ELR (cell line): Measurements from ENCODE around the gene FAM47E.
"Not testable (repeated sequence)": the region's sequence is repeated elsewhere in the genome, so short reads cannot be mapped to it uniquely, and the experiment has no call there.

Experiments
- DNase-seq: peaks from one replicate; pipeline ENCODE4 v3.0.0-alpha.2; 2015; ENCODE audit warnings: low read depth

FAM47E gene

DNA sequence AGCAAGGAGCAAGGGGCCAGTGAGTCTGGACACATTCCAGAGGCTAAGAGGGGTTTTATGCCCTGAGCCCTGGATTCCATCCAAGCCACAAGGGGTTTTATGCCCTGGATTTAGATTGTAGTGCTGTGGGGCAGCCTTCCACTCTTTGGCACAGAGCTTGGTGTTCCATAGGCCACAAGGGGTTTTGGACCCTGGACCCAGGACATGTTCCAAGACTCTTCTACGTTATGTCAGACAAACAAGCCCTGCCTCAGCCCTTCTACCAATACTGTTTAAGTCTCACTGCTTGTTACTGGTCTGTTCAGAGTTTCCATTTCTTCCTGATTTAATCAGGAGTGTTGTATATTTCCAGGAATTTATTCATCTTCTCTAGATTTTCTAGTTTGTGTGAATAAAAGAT, 25.1 kb upstream of the FAM47E start:
- no peak for DNase-seq

DNA sequence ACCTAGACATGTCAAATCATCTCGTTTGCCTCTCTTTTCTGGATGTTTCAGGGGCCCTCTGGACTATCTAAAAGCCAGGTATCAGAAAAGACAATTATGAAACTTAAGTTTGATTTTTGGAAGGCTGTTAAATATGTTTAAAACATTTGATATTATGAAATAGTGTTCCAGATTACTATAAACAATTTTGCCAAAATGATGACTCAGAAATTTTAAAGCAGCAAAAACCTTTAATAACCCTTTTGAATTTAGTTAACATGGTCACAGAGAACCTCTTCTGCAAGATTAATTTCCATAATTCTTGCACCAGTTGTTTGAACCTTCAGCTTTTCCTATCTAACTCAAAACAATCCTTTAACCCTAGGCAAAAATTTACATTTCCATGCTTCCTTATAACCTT, 18.8 kb upstream of the FAM47E start:
- no peak for DNase-seq

DNA sequence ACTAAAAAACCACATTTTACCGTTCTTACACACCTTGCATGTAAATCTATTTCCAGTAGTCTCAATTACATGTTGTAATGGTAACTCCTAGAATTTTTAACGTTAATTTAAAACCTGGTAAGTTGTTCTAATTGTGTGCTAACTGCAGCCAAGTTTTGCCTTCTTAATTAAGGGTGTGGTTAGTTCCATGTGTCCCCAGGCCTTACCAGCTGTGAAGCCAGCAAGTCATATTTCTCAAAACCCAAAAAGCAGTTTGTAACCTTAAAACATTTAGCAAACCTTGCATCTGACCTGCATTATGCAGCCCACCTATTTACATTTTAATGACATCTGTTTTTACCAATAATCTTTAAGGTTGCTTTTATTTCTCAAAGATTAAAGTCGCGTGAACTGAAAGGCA, 18.4 kb upstream of the FAM47E start:
- DNase-seq, result no peak

DNA sequence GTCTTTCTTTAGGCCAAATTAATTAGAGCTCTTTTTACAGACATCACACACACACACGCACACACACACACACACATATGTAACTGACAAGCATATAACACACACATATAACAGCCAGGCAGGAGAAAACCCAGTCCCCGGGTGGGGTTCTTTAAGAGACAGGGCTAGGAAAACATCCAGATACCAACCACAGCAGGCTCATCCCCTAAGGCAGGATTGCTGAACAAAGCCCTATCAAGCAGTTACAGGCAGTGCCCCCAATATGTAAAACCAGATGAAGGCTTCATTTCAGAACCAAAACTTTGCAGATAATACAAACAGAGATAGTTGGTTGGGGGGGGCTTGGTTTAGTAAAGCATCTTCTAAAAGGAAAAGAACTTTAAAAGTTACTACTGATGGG, 18.0 kb upstream of the FAM47E start:
- no peak for DNase-seq

GRCh38 chr4:76233967-76234678, 17.4 kb upstream of the FAM47E start:
- DNase-seq, result no peak

DNA sequence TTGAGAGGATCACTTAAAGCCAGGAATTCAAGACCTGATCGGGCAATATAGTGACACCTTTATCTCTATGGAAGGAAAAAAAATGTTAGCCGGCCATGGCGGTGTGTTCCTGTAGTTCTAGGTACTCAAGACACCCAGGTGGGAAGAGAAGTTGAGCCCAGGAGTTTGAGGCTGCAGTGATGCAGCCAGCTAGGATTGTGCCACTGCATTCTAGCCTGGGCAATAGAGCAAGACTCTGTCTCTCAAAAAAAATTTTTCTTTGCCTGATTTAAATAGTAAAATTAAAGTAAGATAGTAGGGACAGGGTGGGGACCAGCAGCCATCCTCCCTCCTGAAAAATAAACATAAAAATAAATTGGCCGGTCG, 16.9 kb upstream of the FAM47E start:
- DNase-seq, result no peak

- no peak for DNase-seq
These were observed 16.1 kb upstream of the FAM47E start for GRCh38 chr4:76235407-76235806.

- no peak for DNase-seq
These were observed 15.6 kb upstream of the FAM47E start for GRCh38 chr4:76235915-76236314.

- DNase-seq, result no peak
These were observed 13.3 kb upstream of the FAM47E start for GRCh38 chr4:76238236-76238635.

GRCh38 chr4:76238701-76239100, 12.8 kb upstream of the FAM47E start:
- DNase-seq, result no peak

GRCh38 chr4:76240236-76240635, 11.3 kb upstream of the FAM47E start:
- no peak for DNase-seq

- DNase-seq, result not testable (repeated sequence)
These were observed 7.6 kb upstream of the FAM47E start for GRCh38 chr4:76243877-76244276.

- DNase-seq, result no peak
These were observed 5.5 kb upstream of the FAM47E start for GRCh38 chr4:76246025-76246424.

GRCh38 chr4:76246852-76247251, 4.7 kb upstream of the FAM47E start:
- DNase-seq, result no peak

DNA sequence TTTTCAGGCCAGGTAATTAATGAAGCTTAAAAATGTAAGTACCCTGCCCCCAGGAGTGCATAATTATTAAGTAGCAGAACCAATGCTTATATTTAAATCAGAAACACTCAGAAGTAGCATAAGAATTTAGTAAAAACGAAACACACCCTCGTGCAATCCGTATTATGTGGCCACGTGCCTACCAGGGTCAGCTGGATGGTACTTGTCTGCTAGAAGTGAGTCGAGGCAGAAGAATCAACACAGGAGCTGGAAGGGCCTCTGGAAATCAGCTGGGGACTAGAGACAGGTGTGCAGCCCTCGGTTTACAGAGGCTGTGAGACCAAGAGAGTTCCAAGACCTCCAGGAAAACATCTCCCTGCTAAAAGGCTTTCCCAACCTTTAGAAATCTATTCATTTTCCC, 559 bp upstream of the FAM47E start:
- no peak for DNase-seq

GRCh38 chr4:76252271-76252653, 741 bp downstream of the FAM47E start:
- DNase-seq, result no peak

GRCh38 chr4:76253511-76253910, 2.0 kb downstream of the FAM47E start:
- no peak for DNase-seq

- DNase-seq, result no peak
These were observed 4.5 kb downstream of the FAM47E start for GRCh38 chr4:76256032-76256431.

- DNase-seq, result no peak
These were observed 5.4 kb downstream of the FAM47E start for GRCh38 chr4:76256968-76257367.

GRCh38 chr4:76257824-76258223, 6.3 kb downstream of the FAM47E start:
- no peak for DNase-seq

DNA sequence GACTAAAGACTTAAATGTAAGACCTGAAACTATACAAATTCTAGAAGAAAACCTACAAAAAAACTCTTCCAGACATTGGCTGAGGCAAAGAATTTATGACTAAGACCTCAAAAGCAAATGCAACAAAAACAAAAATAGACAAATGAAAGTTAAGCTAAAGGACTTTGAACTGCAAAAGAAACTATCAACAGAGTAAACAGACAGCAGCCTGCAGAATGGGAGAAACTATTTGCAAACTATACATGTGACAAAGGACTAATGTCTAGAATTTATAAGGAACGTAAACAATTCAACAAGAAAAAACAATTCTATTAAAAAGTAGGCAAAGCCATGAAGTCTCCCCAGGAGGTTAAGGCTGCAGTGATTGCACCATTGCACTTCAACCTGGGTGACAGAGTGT, 9.1 kb downstream of the FAM47E start:
- DNase-seq, result no peak

- no peak for DNase-seq
These were observed 14.2 kb downstream of the FAM47E start for GRCh38 chr4:76265631-76266218.

- DNase-seq, result no peak
These were observed 15.1 kb downstream of the FAM47E start for GRCh38 chr4:76266627-76267026.

- no peak for DNase-seq
These were observed 16.3 kb downstream of the FAM47E start for GRCh38 chr4:76267811-76268210.
